GM12891 (cell line): ENCODE data around the gene PRRG4.
"Not testable (repeated sequence)": the region's sequence is repeated elsewhere in the genome, so short reads cannot be mapped to it uniquely, and the experiment has no call there.

Source experiments
- PAX5 ChIP-seq: IDR thresholded peaks from 2 replicates; pipeline ENCODE4 v1.6.1; 2011; ENCODE audit warnings: low read length, moderate library complexity, mild to moderate bottlenecking; ENCODE audit not compliant: insufficient read depth, severe bottlenecking
- POLR2A ChIP-seq: IDR thresholded peaks from 2 replicates; pipeline ENCODE4 v1.6.1; 2011; ENCODE audit warnings: low read depth, low read length, control low read depth
- POLR2AphosphoS5 ChIP-seq: IDR thresholded peaks from 2 replicates; pipeline ENCODE4 v1.6.1; 2011; ENCODE audit warnings: low read depth, low read length, control low read depth
- POU2F2 ChIP-seq: IDR thresholded peaks from 2 replicates; pipeline ENCODE4 v1.6.1; 2011; ENCODE audit warnings: low read depth, mild to moderate bottlenecking, control low read depth, low read length, moderate library complexity
- SPI1 ChIP-seq: IDR thresholded peaks from 2 replicates; pipeline ENCODE4 v1.6.1; 2011; ENCODE audit warnings: low read depth, low read length, control low read depth

GRCh38 chr11:32868752-32869151 lies 39.0 kb downstream of the PRRG4 start:
- not testable (repeated sequence) for TF ChIP-seq POLR2A, POLR2AphosphoS5, SPI1, PAX5, POU2F2
